Measurements from ENCODE around the gene BPGM.

- TF ChIP-seq POLR2AphosphoS5 (IDR thresholded peaks at IDR 0.05; ENCODE audit: borderline replicate concordance, low read depth, low read length) (no peak), EZH2 (IDR thresholded peaks at IDR 0.05) (no peak)
Measured at GRCh38 chr7:134710511-134710853, 63.8 kb downstream of the BPGM start.
